ENCODE results near the gene ABI3.
A peak's percentile ranks its signal among the peaks of the same experiment; 100 is the strongest.
"Not testable (repeated sequence)": the region's sequence is repeated elsewhere in the genome, so short reads cannot be mapped to it uniquely, and the experiment has no call there.

Gene ABI3

DNA sequence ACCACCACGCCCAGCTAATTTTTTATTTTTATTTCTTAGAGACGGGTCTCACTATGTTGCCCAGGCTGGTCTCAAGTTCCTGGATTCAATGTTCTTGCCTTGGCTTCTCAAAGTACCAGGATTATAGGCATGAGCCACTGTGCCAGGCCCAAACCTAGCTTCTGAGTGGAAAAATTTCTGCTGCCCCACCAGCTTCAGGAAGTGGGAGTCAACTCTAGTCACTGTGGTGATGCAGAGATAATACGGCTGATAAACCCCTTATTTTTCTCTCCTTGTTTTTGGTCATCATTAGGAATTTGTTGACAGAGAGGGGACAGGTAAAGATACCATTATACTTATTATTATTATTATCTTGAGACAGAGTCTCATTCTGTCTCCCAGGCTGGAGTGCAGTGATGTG is 47.9 kb downstream of the ABI3 start:
- DNase-seq, result no peak

GRCh38 chr17:49259663-49260010 is 49.1 kb downstream of the ABI3 start:
- no peak for DNase-seq

DNA sequence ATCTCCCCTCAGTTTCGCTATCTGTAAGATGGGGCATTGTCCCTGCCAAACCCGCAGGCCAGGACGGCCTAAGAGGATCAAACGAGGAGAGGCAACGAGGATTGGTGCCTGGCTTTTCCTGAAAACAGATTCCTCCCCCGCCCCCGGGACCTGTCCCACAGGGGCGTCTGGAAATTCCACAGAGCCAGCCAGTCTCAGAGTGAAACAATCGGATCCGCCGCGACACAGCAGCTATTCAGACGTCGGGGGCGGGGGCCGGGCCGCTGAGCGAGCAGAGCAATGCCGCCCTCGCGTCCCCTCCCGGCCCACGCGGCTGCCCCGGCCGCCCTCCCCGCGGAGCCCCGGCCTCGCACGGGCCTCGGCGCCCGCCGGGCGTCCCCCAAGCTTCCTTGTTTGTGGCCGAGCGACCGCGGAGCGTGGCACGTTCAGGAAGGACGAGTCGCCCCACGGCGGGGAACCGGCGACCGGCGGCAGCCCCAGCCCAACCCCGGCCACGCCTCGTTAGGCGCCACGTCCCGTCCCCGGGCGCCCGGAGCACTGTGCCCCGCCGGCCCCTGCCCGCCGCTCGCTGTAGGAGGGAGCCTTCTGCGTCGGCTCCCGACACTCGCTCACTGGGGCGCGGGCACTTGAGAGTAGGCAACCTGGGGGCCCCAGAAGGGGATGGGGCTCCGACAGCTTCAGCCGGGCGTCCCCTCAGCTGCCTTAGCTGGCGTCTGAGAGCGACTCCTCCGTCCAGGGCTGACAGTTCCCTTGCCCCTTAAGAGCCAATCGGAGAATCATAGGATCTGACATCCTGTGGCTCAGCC is 49.7 kb downstream of the ABI3 start:
- peak; percentile 62 for DNase-seq

DNA sequence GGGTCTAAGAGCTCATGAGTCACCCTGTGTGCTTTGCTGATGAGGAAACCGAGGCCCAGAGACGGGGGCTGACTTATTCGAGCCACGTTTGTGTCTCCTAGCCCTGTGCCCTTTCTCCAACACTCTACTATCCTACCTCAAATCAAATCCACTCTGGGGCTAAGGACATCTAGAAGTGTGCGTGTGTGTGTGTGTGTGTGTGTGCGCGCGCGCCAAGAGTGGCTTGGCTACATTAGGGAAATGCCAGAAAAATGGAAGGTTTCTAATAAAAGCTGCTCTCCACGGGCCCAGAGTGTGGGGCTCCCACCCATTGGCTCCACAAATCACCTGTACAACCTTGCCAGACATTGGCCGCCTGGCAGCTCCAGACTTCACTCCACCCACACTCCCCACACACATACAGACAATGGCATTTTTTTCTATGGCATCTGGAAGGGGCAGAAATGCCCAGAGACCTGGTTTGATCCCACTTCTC is 50.3 kb downstream of the ABI3 start:
- peak; percentile 59 for DNase-seq

DNA sequence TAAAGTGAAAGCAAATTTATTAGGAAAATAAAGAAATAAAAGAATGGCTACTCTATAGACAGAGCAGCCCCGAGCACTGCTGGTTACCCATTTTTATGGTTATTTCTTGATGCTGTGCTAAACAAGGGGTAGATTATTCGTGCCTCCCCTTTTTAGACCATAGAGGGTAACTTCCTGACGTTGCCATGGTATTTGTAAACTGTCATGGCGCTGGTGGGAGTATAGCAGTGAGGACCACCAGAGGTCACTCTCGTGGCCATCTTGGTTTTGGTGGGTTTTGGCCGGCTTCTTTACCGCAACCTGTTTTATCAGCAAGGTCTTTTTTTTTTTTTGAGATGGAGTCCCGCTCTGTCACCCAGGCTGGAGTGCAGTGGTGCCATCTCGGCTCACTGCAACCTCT is 51.0 kb downstream of the ABI3 start:
- DNase-seq, result not testable (repeated sequence)

GRCh38 chr17:49266233-49266632 is 55.7 kb downstream of the ABI3 start:
- DNase-seq, result no peak

GRCh38 chr17:49267912-49268311 is 57.4 kb downstream of the ABI3 start:
- no peak for DNase-seq

DNA sequence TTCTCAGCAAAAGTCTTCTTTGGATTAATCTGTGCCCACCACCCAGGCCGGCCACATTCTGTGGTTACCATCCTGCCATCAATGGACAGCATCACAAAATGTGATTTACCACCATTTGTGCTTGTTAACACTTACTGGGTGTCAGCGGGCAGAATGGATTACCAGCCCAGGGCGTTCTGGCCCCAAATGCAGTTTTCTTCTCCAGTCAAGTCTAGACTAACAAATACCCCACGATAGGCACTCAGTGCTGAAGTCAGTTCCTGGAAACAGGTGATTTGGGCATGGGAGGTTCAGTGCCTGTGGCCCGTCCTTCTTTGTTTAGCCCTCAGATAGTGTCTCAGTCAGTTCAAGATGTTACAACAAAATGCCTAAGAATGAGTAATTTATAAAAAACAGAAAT is 58.8 kb downstream of the ABI3 start:
- no peak for DNase-seq
